Upper lobe of left lung (tissue), 6 donors: ENCODE data around the gene NMBR. TPM values are rescaled to one million over a fixed set of nuclear protein-coding genes. Genes with fewer than 3 reads are reported as not detected.
A peak's percentile ranks its signal among the peaks of the same experiment; 100 is the strongest.

Experiments used
- ATAC-seq, 2 donors: fragments of 200-7000 bp; cut with Tn5 transposase; one replicate each; pipeline ENCODE4 v1.9.1; 2022; ENCODE audit warnings: mild to moderate bottlenecking in 2 of 2, moderate library complexity in 2 of 2; ENCODE audit not compliant: low FRiP score in 2 of 2
- DNase-seq, 2 donors: peaks; one replicate each; pipeline ENCODE4 v3.0.0-alpha.2; 2019 to 2020
- H3K27ac ChIP-seq, 4 donors: fragments of 200-600 bp; sonication (generic); one replicate each; pipeline ENCODE4 v1.5.1; 2016 to 2019
- H3K27me3 ChIP-seq, 4 donors: fragments of 200-600 bp; sonication (generic); one replicate each; pipeline ENCODE4 v1.5.1; 2017 to 2019
- H3K36me3 ChIP-seq, 4 donors: fragments of 200-600 bp; sonication (generic); one replicate each; pipeline ENCODE4 v1.5.1; 2016 to 2019
- H3K4me1 ChIP-seq, 4 donors: fragments of 200-600 bp; sonication (generic); one replicate each; pipeline ENCODE4 v1.5.1; 2018 to 2019
- H3K4me3 ChIP-seq, 4 donors: fragments of 200-600 bp; sonication (generic); one replicate each; pipeline ENCODE4 v1.5.1; 2017 to 2019; ENCODE audit warnings: mild to moderate bottlenecking in 2 of 4, moderate library complexity in 1 of 4
- H3K9me3 ChIP-seq, 4 donors: fragments of 200-600 bp; sonication (generic); one replicate each; pipeline ENCODE4 v1.5.1; 2018 to 2019
- EP300 ChIP-seq, 4 donors: sonication (generic); formaldehyde crosslinking; IDR thresholded peaks; one replicate each; pipeline ENCODE4 v1.5.1; 2017; ENCODE audit warnings: antibody characterized with exemption in 4 of 4, control low read depth in 2 of 4
- POLR2A ChIP-seq, 4 donors: fragments of 450-650 bp; IDR thresholded peaks; one replicate each; pipeline ENCODE4 v1.5.1; 2016 to 2017; ENCODE audit warnings: antibody characterized with exemption in 4 of 4, mild to moderate bottlenecking in 2 of 4
- POLR2AphosphoS5 ChIP-seq, 2 donors: sonication (generic); formaldehyde crosslinking; IDR thresholded peaks; one replicate each; pipeline ENCODE4 v1.5.1; 2017; ENCODE audit warnings: antibody characterized with exemption in 2 of 2
- WGBS, 2 donors: methylation state at CpG; one replicate each; pipeline ENCODE4 v1.1.5; 2017 to 2018; 5-methylcytosine and 5-hydroxymethylcytosine counted together
- total RNA-seq, 6 donors: library from RNA; depleted of rRNA in 4 of 6; stranded (reverse); fragments of >200 nt in 4 of 6; gene quantifications; one replicate each; pipeline versions ENCODE4 v1.1.0 to v1.2.1, GENCODE V29; 2016 to 2021
- TF ChIP-seq, protein P1 (sequence below), 6 experiments: fragments of 450-650 bp in 4 of 6; fragments of 200-600 bp in 2 of 6; sonication (generic) in 2 of 6; IDR thresholded peaks; one replicate each; pipeline ENCODE4 v1.5.1; 2016 to 2019; ENCODE audit warnings: antibody characterized with exemption in 6 of 6
- donor health status: DM: no; HTN: no; CAD: no; lungs with moderate emphysema.
- donor health status: DM: no; HTN: yes; CAD: no; lungs with severe emphysema.

Gene NMBR
- total RNA-seq = not detected

DNA sequence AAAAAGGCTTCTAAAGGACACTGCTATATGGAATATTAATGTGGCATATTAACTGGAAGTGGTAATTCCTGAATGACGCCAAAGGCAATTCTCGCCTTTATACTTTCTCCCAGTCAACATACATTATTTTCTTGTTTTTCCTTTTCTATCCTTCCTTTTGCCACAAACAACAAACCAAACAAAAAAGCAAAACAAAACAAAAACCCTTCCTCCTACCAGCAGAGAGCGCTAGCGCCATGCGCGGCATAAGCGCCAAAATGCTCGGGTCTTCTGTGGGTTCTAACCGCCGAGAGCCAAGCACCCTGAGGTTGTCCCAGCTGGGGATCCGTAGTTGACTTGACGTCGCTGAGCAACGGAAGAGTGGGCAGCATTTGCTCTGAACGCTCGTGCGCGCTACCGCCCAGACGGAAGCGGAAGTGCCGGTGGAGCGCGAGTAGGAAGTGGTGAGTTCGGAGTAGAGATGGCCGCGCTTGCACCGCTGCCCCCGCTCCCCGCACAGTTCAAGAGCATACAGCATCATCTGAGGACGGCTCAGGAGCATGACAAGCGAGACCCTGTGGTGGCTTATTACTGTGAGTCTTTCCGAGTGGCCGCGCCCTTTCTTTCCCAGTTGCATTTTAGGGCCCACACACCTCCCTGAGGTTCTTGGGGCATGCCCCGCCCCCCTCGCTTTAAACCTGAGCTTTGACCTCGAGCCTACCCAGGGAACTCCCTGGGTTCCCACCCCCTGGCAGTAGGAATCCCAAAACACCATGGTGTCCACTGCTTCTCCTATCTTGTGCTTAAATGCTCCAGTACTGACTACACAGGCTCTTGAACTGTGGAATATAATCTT lies at the start of gene NMBR, which contains the start of gene VTA1:
NMBR (minus strand) TSS at position 295 of the 835 bp plus-strand sequence. CDS start 58,464 bp downstream, outside the sequence.
VTA1 (plus strand) TSS at position 436 of the 835 bp plus-strand sequence; CDS start at position 461, 25 bp downstream.
- Histone ChIP-seq H3K36me3 (peaks cover 0 to 8% (median 0%) of the 10 kb centered on the region in 4 donors), H3K9me3 (no peaks in the 10 kb centered on the region), H3K4me1 (peaks cover 12 to 26% (median 21%) of the 10 kb centered on the region in 4 donors), H3K27ac (peak within 1 kb of the TSS; percentile 63 to 80 (median 74)), H3K4me3 (peak within 1 kb of the TSS; percentile 77 to 98 (median 84)), H3K27me3 (no peaks in the 10 kb centered on the region)
- TF ChIP-seq EP300 (IDR thresholded peaks at IDR 0.05) (peak in 2 of 4 donors; percentile 52 to 89), POLR2AphosphoS5 (IDR thresholded peaks at IDR 0.05) (peak; percentile 93 to 98), POLR2A (IDR thresholded peaks at IDR 0.05) (peak in 2 of 4 donors; percentile 56 to 66)
- TF ChIP-seq, protein P1, sequence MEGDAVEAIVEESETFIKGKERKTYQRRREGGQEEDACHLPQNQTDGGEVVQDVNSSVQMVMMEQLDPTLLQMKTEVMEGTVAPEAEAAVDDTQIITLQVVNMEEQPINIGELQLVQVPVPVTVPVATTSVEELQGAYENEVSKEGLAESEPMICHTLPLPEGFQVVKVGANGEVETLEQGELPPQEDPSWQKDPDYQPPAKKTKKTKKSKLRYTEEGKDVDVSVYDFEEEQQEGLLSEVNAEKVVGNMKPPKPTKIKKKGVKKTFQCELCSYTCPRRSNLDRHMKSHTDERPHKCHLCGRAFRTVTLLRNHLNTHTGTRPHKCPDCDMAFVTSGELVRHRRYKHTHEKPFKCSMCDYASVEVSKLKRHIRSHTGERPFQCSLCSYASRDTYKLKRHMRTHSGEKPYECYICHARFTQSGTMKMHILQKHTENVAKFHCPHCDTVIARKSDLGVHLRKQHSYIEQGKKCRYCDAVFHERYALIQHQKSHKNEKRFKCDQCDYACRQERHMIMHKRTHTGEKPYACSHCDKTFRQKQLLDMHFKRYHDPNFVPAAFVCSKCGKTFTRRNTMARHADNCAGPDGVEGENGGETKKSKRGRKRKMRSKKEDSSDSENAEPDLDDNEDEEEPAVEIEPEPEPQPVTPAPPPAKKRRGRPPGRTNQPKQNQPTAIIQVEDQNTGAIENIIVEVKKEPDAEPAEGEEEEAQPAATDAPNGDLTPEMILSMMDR (IDR thresholded peaks at IDR 0.05) = peak; percentile 63 to 94 (median 82)
- DNase-seq (peak; percentile 96 to 98), ATAC-seq (peak; percentile 99 to 100)
- 0 to 1% methylated on average over 21 to 38 of the region's 38 CpGs for WGBS, 2 donors

DNA sequence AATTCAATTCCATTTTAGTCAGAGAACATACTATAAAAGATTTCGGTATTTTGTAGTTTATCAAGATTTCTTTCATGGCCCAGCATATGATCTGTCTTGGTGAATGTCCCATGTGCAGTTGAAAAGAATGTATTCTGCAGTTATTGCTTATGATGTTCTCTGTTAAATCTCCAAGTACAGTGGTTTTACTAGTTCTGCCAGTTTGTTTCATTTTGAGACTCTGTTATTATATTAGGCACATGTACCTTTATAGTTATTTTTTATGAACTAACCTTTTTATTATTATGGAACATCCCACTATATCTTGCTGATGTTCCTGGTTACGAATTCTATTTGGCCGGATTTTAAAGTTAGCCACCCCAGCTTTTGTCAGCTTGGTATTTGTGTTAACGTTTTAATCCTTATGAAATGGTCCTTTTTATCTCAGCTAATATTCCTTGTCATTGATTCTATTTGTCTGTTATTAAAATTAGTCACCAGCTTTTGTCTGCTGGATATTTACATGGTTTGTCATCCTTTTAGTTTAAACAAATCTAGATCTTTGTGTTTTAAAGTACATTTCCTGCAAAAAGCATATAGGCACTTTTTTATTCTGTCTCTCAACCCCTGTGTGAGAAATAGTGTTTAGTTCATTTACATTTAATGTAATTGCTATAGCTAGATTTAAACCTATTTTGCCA lies 49.1 kb upstream of the NMBR start:
- Histone ChIP-seq H3K4me1 (peaks cover 0 to 1% (median 0%) of the 10 kb centered on the region in 4 donors), H3K9me3 (no peaks in the 10 kb centered on the region), H3K36me3 (peaks cover 2 to 22% (median 5%) of the 10 kb centered on the region in 4 donors), H3K27ac (no peak overlapping the region), H3K4me3 (no peak overlapping the region), H3K27me3 (no peaks in the 10 kb centered on the region)
- DNase-seq = no peak
- TF ChIP-seq POLR2A (IDR thresholded peaks at IDR 0.05) (no peak), EP300 (IDR thresholded peaks at IDR 0.05) (no peak), POLR2AphosphoS5 (IDR thresholded peaks at IDR 0.05) (no peak)
- TF ChIP-seq, protein P1 (IDR thresholded peaks at IDR 0.05) = no peak
- 92 to 94% methylated on average over 4 of the region's 4 CpGs for WGBS, 2 donors
- no peak for ATAC-seq

DNA sequence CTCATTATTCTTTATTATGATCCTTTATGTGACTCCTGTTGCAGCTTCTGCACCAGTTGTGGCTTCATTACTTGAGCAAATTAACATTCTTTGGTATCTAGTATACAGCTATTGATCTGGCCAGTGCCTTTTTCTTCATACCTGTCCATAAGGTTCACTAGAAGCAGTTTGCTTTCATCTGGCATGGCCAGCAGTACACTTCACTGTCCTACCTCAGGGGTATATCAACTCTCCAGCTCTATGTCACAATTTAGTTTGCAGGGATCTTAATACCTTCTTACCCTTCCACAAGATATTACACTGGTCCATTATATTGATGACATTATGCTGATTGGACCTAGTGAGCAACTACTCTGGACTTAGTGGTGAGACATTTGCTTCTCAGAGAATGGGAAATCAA lies 46.7 kb upstream of the NMBR start:
- Histone ChIP-seq H3K27me3 (no peaks in the 10 kb centered on the region), H3K4me3 (no peak overlapping the region), H3K27ac (no peak overlapping the region), H3K9me3 (no peaks in the 10 kb centered on the region), H3K36me3 (peaks cover 0 to 18% (median 4%) of the 10 kb centered on the region in 4 donors), H3K4me1 (no peaks in the 10 kb centered on the region)
- no peak for TF ChIP-seq POLR2A (IDR thresholded peaks at IDR 0.05)
- TF ChIP-seq POLR2AphosphoS5 (IDR thresholded peaks at IDR 0.05) = no peak
- TF ChIP-seq, protein P1 (IDR thresholded peaks at IDR 0.05) = no peak
- no peak for TF ChIP-seq EP300 (IDR thresholded peaks at IDR 0.05)
- ATAC-seq = no peak
- no peak for DNase-seq

DNA sequence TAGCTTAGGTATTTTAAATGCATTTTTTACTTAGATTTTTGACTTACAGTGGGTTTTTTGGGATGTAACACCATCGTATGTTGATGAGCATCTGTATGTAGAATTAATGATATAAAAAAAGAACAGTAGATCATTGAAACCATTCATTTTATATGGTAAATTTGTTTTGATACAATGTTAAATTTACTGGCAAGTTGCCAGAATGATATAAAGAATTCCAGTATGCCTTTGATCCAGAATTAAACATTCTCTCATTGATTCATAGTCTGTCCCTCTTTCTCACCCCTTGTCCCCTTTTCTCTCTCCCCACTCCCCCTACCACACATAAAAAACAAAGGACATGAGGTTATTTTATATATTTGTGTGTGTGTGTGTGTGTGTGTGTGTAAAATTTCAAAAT lies 45.4 kb upstream of the NMBR start:
- H3K36me3 ChIP-seq = peaks cover 0 to 15% (median 3%) of the 10 kb centered on the region in 4 donors
- DNase-seq = no peak
- no peak for ATAC-seq
- no peak for TF ChIP-seq POLR2A (IDR thresholded peaks at IDR 0.05)
- TF ChIP-seq, protein P1 (IDR thresholded peaks at IDR 0.05) = no peak
- TF ChIP-seq POLR2AphosphoS5 (IDR thresholded peaks at IDR 0.05) = no peak
- no peak for TF ChIP-seq EP300 (IDR thresholded peaks at IDR 0.05)
- H3K4me3 ChIP-seq = no peak overlapping the region
- no peak overlapping the region for H3K27ac ChIP-seq
- H3K27me3 ChIP-seq = no peaks in the 10 kb centered on the region
- WGBS, 2 donors = 93 to 100% methylated on average over 1 of the region's 1 CpG
- no peaks in the 10 kb centered on the region for H3K4me1 ChIP-seq
- no peaks in the 10 kb centered on the region for H3K9me3 ChIP-seq
